K562 (cell line): Measurements from ENCODE around the gene LRRTM4. TPM values are rescaled to one million over a fixed set of nuclear protein-coding genes. Genes with fewer than 3 reads are reported as not detected.

Source experiments
- ELF4 ChIP-seq: fragments of 450-650 bp; formaldehyde crosslinking; IDR thresholded peaks from 2 replicates; pipeline ENCODE4 v1.4.0; 2022; ENCODE audit warnings: missing genetic modification characterization
- GTF2F1 ChIP-seq: IDR thresholded peaks from 2 replicates; pipeline ENCODE4 v1.6.1; 2011; ENCODE audit warnings: low read depth, low read length, improper control_type of control experiment
- ILK ChIP-seq: fragments of 450-650 bp; IDR thresholded peaks from 2 replicates; pipeline ENCODE4 v1.6.1; 2016; ENCODE audit warnings: missing genetic modification characterization, low read depth, mild to moderate bottlenecking, missing compliant biosample characterization, moderate library complexity, borderline replicate concordance
- NR3C1 ChIP-seq: sonication (generic); formaldehyde crosslinking; IDR thresholded peaks from 2 replicates; pipeline ENCODE4 v1.8.1; 2022; ENCODE audit warnings: missing genetic modification reagents
- PCBP1 ChIP-seq: fragments of 200-400 bp; formaldehyde crosslinking; IDR thresholded peaks from 2 replicates; pipeline ENCODE4 v1.6.1; 2018; ENCODE audit warnings: mild to moderate bottlenecking, low read depth, low read length; ENCODE audit not compliant: poor library complexity, severe bottlenecking
- polyA plus RNA-seq, 8 experiments: library from polyadenylated mRNA; depleted of rRNA in 4 of 8; stranded (reverse) in 5 of 8; unstranded in 3 of 8; fragments of >200 nt; fragmentation: Nextera tagmentation in 2 of 8; fragmentation: Illumina TruSeq in 1 of 8; extraction: Ambion mirVana in 2 of 8; extraction: Trizol in 1 of 8; gene quantifications; 2 replicates each; pipeline versions ENCODE4 v1.2.1 to v1.2.3, GENCODE V29; 2011 to 2014; ENCODE audit warnings: inconsistent platforms in 1 of 8, missing spikeins in 1 of 8
- total RNA-seq, 7 experiments: library from RNA; depleted of rRNA in 6 of 7; stranded (reverse); fragments of >200 nt in 6 of 7; fragmentation: Illumina TruSeq in 2 of 7; extraction: Trizol in 2 of 7; gene quantifications; 2 replicates each; pipeline versions ENCODE4 v1.2.1 to v1.2.3, GENCODE V29; 2011 to 2021; ENCODE audit warnings: low replicate concordance in 1 of 7
- TF ChIP-seq, protein P1 (sequence below): fragments of 200-600 bp; sonication (generic); IDR thresholded peaks from one replicate; pipeline ENCODE4 v1.6.1; 2012; ENCODE audit warnings: mild to moderate bottlenecking, low read depth, low read length, inconsistent platforms
- TF ChIP-seq, protein P2 (sequence below): fragments of 450-650 bp; formaldehyde crosslinking; IDR thresholded peaks from 2 replicates; pipeline ENCODE4 v1.4.0; 2022; ENCODE audit warnings: missing genetic modification characterization

LRRTM4 gene
- total and polyA plus RNA-seq, 9 of the 15 experiments (the other 6 are each of a cell fraction or from before 2014, with no cell fraction given), result 0.04 TPM; not detected in 6

DNA sequence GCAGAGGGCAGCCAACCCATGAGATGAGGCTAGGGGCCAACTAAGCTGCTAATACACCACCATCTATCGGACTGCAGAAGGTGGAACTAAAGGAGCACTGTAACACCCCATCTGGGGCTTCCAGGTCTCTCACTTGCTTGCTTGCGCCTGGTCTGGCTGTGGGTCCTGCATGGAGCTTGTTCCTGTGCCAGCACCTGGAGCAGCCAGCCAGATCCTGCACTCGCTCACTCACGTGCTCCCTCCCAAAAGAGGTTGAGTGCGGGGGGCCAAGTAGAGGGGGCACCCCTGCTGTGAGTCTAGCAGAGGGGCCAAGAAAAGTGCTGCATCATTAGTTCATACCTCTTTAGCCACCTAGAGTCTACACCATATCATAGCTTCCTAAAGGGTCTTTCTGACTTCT, 250.9 kb downstream of the LRRTM4 start (continued):
- TF ChIP-seq, protein P1, sequence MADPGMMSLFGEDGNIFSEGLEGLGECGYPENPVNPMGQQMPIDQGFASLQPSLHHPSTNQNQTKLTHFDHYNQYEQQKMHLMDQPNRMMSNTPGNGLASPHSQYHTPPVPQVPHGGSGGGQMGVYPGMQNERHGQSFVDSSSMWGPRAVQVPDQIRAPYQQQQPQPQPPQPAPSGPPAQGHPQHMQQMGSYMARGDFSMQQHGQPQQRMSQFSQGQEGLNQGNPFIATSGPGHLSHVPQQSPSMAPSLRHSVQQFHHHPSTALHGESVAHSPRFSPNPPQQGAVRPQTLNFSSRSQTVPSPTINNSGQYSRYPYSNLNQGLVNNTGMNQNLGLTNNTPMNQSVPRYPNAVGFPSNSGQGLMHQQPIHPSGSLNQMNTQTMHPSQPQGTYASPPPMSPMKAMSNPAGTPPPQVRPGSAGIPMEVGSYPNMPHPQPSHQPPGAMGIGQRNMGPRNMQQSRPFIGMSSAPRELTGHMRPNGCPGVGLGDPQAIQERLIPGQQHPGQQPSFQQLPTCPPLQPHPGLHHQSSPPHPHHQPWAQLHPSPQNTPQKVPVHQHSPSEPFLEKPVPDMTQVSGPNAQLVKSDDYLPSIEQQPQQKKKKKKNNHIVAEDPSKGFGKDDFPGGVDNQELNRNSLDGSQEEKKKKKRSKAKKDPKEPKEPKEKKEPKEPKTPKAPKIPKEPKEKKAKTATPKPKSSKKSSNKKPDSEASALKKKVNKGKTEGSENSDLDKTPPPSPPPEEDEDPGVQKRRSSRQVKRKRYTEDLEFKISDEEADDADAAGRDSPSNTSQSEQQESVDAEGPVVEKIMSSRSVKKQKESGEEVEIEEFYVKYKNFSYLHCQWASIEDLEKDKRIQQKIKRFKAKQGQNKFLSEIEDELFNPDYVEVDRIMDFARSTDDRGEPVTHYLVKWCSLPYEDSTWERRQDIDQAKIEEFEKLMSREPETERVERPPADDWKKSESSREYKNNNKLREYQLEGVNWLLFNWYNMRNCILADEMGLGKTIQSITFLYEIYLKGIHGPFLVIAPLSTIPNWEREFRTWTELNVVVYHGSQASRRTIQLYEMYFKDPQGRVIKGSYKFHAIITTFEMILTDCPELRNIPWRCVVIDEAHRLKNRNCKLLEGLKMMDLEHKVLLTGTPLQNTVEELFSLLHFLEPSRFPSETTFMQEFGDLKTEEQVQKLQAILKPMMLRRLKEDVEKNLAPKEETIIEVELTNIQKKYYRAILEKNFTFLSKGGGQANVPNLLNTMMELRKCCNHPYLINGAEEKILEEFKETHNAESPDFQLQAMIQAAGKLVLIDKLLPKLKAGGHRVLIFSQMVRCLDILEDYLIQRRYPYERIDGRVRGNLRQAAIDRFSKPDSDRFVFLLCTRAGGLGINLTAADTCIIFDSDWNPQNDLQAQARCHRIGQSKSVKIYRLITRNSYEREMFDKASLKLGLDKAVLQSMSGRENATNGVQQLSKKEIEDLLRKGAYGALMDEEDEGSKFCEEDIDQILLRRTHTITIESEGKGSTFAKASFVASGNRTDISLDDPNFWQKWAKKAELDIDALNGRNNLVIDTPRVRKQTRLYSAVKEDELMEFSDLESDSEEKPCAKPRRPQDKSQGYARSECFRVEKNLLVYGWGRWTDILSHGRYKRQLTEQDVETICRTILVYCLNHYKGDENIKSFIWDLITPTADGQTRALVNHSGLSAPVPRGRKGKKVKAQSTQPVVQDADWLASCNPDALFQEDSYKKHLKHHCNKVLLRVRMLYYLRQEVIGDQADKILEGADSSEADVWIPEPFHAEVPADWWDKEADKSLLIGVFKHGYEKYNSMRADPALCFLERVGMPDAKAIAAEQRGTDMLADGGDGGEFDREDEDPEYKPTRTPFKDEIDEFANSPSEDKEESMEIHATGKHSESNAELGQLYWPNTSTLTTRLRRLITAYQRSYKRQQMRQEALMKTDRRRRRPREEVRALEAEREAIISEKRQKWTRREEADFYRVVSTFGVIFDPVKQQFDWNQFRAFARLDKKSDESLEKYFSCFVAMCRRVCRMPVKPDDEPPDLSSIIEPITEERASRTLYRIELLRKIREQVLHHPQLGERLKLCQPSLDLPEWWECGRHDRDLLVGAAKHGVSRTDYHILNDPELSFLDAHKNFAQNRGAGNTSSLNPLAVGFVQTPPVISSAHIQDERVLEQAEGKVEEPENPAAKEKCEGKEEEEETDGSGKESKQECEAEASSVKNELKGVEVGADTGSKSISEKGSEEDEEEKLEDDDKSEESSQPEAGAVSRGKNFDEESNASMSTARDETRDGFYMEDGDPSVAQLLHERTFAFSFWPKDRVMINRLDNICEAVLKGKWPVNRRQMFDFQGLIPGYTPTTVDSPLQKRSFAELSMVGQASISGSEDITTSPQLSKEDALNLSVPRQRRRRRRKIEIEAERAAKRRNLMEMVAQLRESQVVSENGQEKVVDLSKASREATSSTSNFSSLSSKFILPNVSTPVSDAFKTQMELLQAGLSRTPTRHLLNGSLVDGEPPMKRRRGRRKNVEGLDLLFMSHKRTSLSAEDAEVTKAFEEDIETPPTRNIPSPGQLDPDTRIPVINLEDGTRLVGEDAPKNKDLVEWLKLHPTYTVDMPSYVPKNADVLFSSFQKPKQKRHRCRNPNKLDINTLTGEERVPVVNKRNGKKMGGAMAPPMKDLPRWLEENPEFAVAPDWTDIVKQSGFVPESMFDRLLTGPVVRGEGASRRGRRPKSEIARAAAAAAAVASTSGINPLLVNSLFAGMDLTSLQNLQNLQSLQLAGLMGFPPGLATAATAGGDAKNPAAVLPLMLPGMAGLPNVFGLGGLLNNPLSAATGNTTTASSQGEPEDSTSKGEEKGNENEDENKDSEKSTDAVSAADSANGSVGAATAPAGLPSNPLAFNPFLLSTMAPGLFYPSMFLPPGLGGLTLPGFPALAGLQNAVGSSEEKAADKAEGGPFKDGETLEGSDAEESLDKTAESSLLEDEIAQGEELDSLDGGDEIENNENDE, result no peak
- TF ChIP-seq GTF2F1 (no peak), PCBP1 (no peak), ELF4 (CRISPR knock-in tag) (no peak), ILK (no peak), NR3C1 (CRISPR knock-in tag) (no peak)
- TF ChIP-seq, protein P2, sequence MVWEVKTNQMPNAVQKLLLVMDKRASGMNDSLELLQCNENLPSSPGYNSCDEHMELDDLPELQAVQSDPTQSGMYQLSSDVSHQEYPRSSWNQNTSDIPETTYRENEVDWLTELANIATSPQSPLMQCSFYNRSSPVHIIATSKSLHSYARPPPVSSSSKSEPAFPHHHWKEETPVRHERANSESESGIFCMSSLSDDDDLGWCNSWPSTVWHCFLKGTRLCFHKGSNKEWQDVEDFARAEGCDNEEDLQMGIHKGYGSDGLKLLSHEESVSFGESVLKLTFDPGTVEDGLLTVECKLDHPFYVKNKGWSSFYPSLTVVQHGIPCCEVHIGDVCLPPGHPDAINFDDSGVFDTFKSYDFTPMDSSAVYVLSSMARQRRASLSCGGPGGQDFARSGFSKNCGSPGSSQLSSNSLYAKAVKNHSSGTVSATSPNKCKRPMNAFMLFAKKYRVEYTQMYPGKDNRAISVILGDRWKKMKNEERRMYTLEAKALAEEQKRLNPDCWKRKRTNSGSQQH (CRISPR knock-in tag), result no peak
